Lower leg skin (tissue), 4 donors: Measurements from ENCODE around the gene RHOV. TPM values are rescaled to one million over a fixed set of nuclear protein-coding genes. Genes with fewer than 3 reads are reported as not detected.

Experiments used
- DNase-seq, 2 donors: peaks; one replicate each; pipeline ENCODE4 v3.0.0-alpha.2; 2019; ENCODE audit warnings: low spot score in 2 of 2
- H3K4me3 ChIP-seq: fragments of 200-600 bp; sonication (generic); 2 replicates; pipeline ENCODE4 v1.5.1; 2017; ENCODE audit warnings: mild to moderate bottlenecking, low read depth; ENCODE audit not compliant: poor library complexity, severe bottlenecking
- POLR2A ChIP-seq, 2 donors: fragments of 450-650 bp; IDR thresholded peaks; one replicate each; pipeline ENCODE4 v1.6.1; 2016 to 2017; ENCODE audit warnings: antibody characterized with exemption in 2 of 2, mild to moderate bottlenecking in 1 of 2, moderate library complexity in 1 of 2
- WGBS, 2 donors: methylation state at CpG; one replicate each; pipeline ENCODE4 v1.1.5; 2018; 5-methylcytosine and 5-hydroxymethylcytosine counted together
- intact Hi-C: fragments of 100-400 bp; cut with DNase I; formaldehyde crosslinking; loops from one replicate; pipeline ENCODE4 v1.15.0; 2023; ENCODE audit warnings: low total_unique reads
- total RNA-seq, 4 donors: library from RNA; depleted of rRNA; stranded (reverse); fragments of >200 nt; gene quantifications; one replicate each; pipeline ENCODE4 v1.1.0, GENCODE V29; 2016
- TF ChIP-seq, protein P1 (sequence below), 3 donors: fragments of 450-650 bp; IDR thresholded peaks; one replicate each; pipeline ENCODE4 v1.5.1; 2016; ENCODE audit warnings: antibody characterized with exemption in 3 of 3, mild to moderate bottlenecking in 3 of 3, moderate library complexity in 2 of 3

Gene RHOV
- total RNA-seq, 4 donors from 2014 or later = 78.5 to 111 (median 95.9) TPM

DNA sequence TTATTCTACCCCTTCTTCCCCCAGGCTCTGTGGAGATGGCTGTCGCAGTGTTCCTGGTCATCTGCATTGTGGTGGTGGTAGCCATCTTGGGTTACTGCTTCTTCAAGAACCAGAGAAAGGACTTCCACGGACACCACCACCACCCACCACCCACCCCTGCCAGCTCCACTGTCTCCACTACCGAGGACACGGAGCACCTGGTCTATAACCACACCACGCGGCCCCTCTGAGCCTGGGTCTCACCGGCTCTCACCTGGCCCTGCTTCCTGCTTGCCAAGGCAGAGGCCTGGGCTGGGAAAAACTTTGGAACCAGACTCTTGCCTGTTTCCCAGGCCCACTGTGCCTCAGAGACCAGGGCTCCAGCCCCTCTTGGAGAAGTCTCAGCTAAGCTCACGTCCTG, 17.3 kb downstream of the RHOV start:
- no peak for DNase-seq
- 78 to 86% methylated on average over 7 of the region's 8 CpGs for WGBS, 2 donors
- no peak overlapping the region for H3K4me3 ChIP-seq
- TF ChIP-seq, protein P1, sequence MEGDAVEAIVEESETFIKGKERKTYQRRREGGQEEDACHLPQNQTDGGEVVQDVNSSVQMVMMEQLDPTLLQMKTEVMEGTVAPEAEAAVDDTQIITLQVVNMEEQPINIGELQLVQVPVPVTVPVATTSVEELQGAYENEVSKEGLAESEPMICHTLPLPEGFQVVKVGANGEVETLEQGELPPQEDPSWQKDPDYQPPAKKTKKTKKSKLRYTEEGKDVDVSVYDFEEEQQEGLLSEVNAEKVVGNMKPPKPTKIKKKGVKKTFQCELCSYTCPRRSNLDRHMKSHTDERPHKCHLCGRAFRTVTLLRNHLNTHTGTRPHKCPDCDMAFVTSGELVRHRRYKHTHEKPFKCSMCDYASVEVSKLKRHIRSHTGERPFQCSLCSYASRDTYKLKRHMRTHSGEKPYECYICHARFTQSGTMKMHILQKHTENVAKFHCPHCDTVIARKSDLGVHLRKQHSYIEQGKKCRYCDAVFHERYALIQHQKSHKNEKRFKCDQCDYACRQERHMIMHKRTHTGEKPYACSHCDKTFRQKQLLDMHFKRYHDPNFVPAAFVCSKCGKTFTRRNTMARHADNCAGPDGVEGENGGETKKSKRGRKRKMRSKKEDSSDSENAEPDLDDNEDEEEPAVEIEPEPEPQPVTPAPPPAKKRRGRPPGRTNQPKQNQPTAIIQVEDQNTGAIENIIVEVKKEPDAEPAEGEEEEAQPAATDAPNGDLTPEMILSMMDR (IDR thresholded peaks at IDR 0.05) = no peak
- TF ChIP-seq POLR2A (IDR thresholded peaks at IDR 0.05) = no peak
- intact Hi-C loops = no loop called here

DNA sequence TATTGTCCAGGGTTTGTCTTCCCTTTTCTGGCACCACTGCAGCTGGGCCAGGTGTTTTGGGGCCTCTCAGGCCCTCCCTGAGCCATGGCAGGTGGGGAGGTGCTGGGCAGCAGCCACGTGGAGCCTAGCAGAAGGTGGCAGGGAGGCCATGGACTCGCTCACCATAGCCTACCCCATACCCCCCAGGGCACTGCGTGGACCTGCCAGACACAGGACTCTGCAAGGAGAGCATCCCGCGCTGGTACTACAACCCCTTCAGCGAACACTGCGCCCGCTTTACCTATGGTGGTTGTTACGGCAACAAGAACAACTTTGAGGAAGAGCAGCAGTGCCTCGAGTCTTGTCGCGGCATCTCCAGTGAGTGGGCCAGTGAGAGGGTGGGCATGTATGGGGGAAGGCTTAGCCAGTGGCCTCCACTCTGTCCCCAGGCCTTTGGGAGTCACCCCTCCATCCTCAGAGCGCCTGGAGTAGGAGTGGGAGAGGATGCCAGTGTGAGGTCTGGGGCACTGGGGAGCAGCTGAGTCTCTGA, 18.3 kb downstream of the RHOV start:
- DNase-seq = no peak
- 75 to 83% methylated on average over 11 to 12 of the region's 13 CpGs for WGBS, 2 donors
- TF ChIP-seq, protein P1 (IDR thresholded peaks at IDR 0.05) = no peak
- no peak for TF ChIP-seq POLR2A (IDR thresholded peaks at IDR 0.05)
- intact Hi-C loops = no loop called here
- H3K4me3 ChIP-seq = no peak overlapping the region

DNA sequence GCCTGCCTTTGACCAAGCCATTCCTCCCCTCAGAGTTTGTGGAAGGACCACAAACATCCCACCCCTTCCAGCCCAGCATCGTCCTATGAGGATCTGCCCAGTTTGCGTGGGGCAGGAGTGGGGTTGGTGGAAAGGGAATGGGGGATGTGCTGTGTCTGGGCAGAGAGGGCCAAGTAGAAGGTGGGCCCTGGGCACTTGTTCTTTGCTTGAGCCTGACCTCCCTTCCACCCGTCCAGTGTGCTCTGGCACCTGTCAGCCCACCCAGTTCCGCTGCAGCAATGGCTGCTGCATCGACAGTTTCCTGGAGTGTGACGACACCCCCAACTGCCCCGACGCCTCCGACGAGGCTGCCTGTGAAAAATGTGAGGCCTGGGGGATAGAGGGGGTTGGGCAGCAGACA, 19.9 kb downstream of the RHOV start:
- TF ChIP-seq POLR2A (IDR thresholded peaks at IDR 0.05) = no peak
- TF ChIP-seq, protein P1 (IDR thresholded peaks at IDR 0.05) = no peak
- 67 to 70% methylated on average over 8 to 10 of the region's 10 CpGs for WGBS, 2 donors

DNA sequence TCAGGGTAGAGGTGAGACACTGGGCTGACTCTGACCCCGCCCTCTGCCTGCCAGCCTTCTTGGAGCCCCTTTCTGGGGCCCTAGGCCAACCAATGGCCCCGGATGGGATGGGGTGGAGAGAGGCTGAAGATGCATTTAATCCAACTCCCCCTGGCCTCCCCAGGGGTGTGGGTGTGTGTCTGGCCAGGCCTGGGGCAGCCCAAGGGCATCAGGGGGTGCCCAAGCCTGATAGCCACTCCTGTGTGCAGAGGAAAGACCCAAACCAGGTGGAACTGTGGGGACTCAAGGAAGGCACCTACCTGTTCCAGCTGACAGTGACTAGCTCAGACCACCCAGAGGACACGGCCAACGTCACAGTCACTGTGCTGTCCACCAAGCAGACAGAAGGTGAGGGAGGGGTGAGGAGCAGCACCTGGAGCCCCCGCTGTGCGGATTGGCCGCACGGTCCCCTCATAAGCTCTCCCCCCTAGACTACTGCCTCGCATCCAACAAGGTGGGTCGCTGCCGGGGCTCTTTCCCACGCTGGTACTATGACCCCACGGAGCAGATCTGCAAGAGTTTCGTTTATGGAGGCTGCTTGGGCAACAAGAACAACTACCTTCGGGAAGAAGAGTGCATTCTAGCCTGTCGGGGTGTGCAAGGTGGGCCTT, 20.7 kb downstream of the RHOV start:
- DNase-seq = no peak
- TF ChIP-seq, protein P1 (IDR thresholded peaks at IDR 0.05) = no peak
- no peak for TF ChIP-seq POLR2A (IDR thresholded peaks at IDR 0.05)
- WGBS, 2 donors = 91 to 92% methylated on average over 14 to 16 of the region's 16 CpGs
- intact Hi-C loops = no loop called here
- no peak overlapping the region for H3K4me3 ChIP-seq

More for the DNA sequence above, 19.9 kb downstream of the RHOV start:
- no peak for DNase-seq
- intact Hi-C loops = no loop called here
- H3K4me3 ChIP-seq = no peak overlapping the region

DNA sequence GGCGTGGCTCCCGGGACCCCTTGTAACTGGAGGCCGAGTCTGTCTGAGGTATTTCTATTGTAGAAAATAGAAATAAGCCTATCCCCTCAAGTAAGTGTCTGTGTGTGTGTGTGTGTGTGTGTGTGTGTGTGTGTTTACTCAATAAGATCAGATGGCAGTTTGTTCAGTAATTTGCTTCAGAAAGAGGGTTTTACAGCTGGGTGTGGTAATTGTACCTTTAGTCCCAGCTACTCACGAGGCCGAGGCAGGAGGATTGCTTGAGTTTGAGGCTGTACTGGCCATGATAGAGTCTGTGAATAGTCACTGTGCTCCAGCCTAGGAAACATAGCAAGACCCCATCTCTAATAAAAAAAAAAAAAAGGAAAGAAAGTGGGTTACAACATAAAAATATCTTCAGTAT, 21.5 kb downstream of the RHOV start:
- 84 to 91% methylated on average over 5 of the region's 5 CpGs for WGBS, 2 donors
- TF ChIP-seq POLR2A (IDR thresholded peaks at IDR 0.05) = no peak
- TF ChIP-seq, protein P1 (IDR thresholded peaks at IDR 0.05) = no peak
- intact Hi-C loops = no loop called here
- DNase-seq = no peak
- no peak overlapping the region for H3K4me3 ChIP-seq
